Activated naive CD4-positive, alpha-beta T cell (primary cell): Measurements from ENCODE around the gene LENEP.
A peak's percentile ranks its signal among the peaks of the same experiment; 100 is the strongest.

Experiments used
- DNase-seq, 4 experiments: peaks; one replicate each; lab custom pipeline; 2025; lab: John Stamatoyannopoulos, UW

The LENEP gene

DNA sequence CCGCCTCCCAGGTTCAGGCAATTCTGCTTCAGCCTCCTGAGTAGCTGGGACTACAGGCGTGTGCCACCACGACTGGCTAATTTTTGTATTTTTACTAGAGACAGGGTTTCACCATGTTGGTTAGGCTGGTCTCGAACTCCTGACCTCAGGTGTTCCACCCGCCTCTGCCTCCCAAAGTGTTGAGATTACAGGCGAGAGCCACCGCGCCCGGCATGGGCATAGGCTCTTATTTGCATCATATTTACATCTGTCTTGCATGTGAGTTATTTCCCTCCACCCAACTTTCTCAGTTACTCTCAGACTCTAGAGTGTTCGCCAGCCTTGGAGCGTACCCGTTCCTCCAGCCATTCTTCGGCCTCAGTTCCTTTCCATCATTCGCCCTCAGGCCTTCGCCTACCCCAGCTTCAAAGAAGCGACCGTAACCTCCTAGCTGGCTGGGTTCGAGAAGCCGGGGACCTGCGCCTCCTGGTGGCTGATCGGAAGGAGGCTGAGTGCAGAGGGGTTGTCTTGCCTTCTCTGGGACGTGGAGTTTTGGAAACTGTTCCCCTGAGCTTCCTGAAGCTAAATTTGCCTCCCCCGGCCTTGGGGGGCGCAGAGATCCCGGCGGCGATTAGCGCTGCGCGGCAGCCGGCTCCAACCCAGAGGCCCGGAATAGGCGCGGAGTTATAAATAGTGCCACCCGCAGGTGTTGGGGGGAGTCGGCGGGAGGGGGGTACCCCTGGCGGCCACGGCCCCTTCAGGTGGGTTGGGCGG, 5.6 kb downstream of the LENEP start:
- peak in 3 of 4 experiments; percentile 30 to 56 (median 43) for DNase-seq

DNA sequence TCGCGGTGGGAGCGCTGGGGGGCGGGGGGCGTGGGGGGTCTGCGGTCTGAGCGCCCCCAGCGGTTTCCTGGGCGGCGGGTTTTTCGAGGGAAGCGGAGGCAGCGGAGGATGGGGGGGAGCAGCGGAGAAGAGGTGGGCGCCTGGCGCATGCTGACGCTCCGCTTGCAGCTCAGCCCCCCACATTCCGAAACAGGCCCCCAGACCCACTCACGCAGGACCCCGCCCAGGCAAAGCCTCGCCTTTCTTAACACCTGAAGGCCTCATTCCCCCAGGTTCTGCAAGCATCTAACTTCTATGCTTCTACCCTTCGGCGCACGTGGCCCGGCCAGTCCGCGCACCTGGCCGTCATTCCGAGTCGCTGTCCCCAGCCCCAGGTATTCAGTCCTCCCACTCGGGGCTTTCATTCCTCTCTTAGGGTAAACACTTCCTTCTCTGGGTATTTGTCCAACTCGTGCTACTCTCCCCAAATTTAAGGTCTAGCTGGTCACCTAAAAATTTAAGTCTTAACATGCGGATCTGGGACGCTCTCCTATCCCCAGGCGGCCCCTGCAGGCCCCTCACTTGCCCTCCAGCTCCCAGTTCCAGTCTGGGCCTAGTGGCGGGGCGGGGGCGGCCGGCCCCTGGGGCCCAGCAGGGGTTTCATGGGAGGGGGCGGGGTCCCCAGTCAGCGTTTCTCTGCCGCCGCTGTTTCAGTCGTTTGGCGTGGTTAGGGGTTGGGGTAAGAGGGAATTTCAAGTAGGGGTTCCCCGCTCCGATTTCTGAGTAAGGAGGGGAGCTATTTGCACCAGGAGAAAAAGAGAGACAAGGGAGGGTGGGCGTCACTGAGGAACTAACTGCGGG, 6.4 kb downstream of the LENEP start:
- DNase-seq: no peak

DNA sequence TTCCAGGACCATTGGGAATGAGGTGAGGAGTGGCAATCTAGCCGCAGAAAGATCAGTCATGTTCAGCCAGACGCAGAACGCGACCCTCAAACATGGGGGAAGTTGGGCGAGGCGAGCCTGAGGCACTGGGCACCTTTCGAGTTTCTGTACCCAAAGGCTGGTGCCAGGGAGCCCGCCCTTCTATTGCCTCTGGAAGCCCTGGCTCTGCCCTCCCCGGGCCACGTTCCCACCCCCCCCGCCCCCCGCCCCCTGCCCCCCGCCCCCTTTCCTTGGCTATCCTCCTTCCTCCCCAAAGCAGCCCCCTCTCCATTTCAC, 7.0 kb downstream of the LENEP start:
- no peak for DNase-seq

DNA sequence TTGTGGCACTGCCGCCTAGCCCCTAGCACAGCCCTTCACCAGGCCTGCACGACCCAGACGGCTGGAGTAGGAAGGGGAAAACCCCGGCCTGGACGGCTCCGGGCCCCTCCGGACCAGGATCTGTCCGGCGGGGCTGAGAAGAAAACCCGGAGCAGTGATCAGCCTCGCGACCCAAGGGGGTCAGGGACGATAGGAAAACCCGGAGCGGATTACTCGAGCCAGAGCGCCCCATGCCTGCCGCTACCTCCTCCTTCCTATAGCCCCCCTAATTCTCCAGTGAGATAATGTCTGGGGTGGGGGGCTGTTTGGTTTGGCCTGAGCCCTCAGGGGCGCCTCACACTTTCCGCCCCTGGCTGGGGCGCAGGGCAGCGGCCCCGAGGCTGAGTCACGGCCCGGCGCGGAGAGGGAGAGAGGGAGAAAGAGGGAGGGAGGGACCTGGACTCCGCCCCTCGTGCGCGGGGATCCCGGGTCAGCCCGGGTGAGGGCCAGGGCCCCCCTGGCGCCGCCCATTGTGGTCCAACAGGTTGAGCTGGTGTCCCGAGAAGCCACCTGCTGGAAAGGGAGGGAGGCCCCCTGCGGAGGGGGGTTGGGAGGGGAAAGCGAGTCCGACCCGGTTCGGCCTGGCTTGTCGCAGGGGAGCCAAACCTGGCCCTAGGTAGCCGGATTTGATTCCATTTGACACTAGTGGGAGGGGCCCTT, 7.5 kb downstream of the LENEP start:
- DNase-seq: peak; percentile 52 to 59 (median 55)

- DNase-seq: no peak
These were observed 8.0 kb downstream of the LENEP start for GRCh38 chr1:155001425-155001674.

DNA sequence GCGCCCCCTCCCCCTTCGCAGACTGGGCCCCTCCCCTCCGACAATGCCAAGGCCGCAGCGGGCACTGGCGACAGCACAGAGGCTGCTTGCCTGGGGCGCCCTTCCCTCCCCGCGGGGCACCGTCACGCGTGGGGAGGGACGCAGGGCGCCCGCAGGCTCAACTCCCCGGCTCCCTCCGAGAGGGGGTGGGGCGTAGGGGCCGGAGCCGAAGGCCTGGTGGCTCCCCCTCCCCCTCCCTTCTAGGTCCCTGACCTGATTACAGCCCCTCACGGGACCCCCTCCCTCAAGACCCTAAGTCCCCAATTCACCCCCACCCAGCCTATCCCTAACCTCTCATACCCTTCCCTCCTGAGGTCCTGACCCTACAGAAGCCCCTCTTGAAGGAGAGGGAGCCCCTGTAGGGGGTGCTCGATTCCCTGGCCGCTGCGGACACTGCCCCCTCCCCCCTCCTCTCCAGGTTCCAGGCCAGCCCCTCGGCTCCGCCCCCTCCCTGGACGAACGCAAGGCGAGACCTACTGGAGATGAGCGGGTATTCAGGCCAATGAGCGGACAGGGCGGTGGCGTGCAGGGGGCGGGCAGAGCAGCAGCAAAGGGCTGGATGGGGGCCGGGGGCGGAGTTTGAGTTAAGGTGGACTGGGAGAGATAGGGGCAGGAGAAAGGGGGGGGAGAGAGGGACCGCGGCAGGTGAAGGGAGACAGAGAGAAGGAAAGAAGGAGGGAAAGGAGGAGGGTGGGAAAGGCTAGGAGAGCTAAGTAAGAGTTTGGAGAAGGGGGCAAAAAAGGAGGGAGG, 8.5 kb downstream of the LENEP start:
- peak; percentile 86 to 95 (median 90) for DNase-seq

GRCh38 chr1:155002464-155003226, 9.3 kb downstream of the LENEP start, which contains the start of gene ZBTB7B:
ZBTB7B (plus strand) TSS chr1:155002802; CDS start chr1:155014661, 11,859 bp downstream.
- DNase-seq: no peak

- no peak for DNase-seq
These were observed 9.9 kb downstream of the LENEP start for GRCh38 chr1:155003227-155003765.

DNA sequence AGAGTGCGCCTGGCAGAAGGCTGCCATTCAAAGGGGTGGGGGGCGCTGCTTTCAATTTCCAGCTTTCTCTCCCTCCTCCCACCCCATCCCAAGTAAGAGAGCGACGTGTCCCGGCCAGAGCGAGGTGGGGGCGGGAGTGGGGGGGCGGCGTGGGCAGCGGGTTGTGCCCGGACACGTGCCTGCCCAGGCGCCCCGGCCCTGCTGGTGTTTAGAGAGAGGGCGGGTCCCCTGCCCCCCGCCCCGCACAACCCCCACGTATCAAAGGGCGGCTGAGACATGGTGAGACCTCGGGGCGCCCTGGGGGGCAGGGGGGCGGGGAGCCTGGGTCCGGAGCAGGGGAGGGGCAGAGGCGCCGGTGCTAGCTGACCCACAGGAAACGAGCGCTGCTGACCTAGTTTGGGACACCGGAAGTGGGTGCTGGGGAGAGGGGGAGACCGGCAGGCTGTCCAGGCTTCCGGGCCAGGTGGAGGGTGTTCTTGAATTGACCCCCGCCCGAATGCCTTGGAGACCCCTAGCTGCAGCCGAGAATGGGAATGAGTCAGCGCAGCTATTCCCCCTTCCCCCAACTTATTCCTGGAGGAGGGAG, 10.5 kb downstream of the LENEP start:
- DNase-seq: no peak

GRCh38 chr1:155004352-155005075, 11.1 kb downstream of the LENEP start:
- no peak for DNase-seq

GRCh38 chr1:155005076-155006011, 12.0 kb downstream of the LENEP start:
- no peak for DNase-seq

- no peak for DNase-seq
These were observed 13.3 kb downstream of the LENEP start for GRCh38 chr1:155006601-155007101.

GRCh38 chr1:155007251-155007828, 14.0 kb downstream of the LENEP start:
- no peak for DNase-seq

GRCh38 chr1:155008015-155008941, 14.9 kb downstream of the LENEP start:
- peak in 1 of 4 experiments; percentile 26 for DNase-seq

DNA sequence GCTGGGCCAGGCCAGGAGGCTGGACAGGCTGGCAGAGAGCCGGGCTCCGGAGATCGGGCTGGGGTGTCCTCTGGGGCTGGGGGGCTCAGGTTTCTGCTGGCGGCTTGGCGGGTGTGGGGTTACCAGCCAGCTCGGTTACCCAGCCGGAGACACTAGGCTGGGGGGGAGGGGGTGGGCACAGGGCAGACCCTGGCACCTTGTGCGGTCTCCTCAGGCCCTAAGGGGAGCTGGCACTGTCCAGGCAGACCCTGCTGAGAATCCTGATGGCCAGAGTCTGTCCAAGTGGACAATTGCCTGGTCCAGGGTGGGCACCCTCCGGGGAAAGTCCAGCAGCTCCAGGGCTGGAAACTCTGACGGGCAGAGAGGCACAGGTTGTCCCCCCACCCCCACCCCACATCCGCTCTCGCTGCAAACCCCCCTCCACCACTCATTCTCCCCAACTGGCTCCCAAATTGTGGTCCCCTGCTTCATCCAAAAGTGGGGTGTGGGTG, 15.9 kb downstream of the LENEP start:
- no peak for DNase-seq

- no peak for DNase-seq
These were observed 16.4 kb downstream of the LENEP start for GRCh38 chr1:155009742-155010141.
